HAP-1 (cell line): Measurements from ENCODE around the gene PCDHGA8.
"Not testable (repeated sequence)": the region's sequence is repeated elsewhere in the genome, so short reads cannot be mapped to it uniquely, and the experiment has no call there.

ENCODE experiments used
- DNase-seq, 2 experiments: peaks; one replicate each; pipeline ENCODE4 v3.0.0-alpha.2; 2016 to 2020; ENCODE audit warnings: low spot score in 2 of 2
- H3K27me3 ChIP-seq: fragments of 250-450 bp; sonication (Bioruptor Pico); 2 replicates; pipeline ENCODE4 v1.5.1; 2020; ENCODE audit warnings: low read depth, mild to moderate bottlenecking, moderate library complexity
- H3K36me3 ChIP-seq: fragments of 250-450 bp; sonication (Bioruptor Pico); replicated peaks from 2 replicates; pipeline ENCODE4 v1.5.1; 2020; ENCODE audit warnings: mild to moderate bottlenecking
- H3K4me1 ChIP-seq: fragments of 250-450 bp; sonication (Bioruptor Pico); 2 replicates; pipeline ENCODE4 v1.5.1; 2020; ENCODE audit warnings: mild to moderate bottlenecking
- H3K4me3 ChIP-seq: fragments of 250-450 bp; sonication (Bioruptor Pico); 2 replicates; pipeline ENCODE4 v1.5.1; 2020; ENCODE audit warnings: mild to moderate bottlenecking, moderate library complexity
- H3K9me3 ChIP-seq: fragments of 250-450 bp; sonication (Bioruptor Pico); 2 replicates; pipeline ENCODE4 v1.5.1; 2020; ENCODE audit warnings: mild to moderate bottlenecking, moderate library complexity
- in situ Hi-C: fragments of 300-500 bp; cut with MboI; formaldehyde crosslinking; loops from 3 replicates; pipeline ENCODE4 v1.14.3; 2020; ENCODE audit warnings: low sequenced_read_pairs, inconsistent platforms, mixed read lengths

PCDHGA8 gene

DNA sequence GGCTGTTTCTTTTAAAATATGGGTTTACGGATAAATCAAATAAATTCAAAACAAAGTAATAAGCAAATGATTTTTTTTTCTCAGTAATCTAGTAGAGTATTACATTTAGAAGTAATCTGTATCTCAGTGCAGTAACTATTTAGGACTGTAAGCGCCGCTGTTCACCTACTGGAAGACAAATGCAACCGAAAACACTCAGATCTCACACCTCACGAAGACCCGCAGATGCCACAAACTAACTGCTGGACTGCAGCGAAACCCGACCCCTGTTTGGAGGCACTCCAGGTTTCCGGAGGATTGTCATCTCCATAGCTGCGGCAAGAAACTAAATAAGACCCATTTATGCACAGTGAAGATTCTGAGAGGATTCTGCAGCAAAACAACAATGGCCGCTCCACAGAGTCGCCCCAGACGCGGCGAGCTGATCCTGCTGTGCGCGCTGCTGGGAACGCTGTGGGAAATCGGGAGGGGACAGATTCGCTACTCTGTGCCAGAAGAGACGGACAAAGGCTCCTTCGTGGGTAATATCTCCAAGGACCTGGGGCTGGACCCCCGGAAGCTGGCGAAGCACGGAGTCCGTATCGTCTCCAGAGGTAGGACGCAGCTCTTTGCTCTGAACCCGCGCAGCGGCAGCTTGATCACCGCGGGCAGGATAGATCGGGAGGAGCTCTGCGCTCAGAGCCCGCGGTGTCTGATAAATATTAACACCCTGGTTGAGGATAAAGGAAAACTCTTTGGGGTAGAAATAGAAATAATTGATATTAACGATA, at the start of gene PCDHGA8:
PCDHGA8 (plus strand) TSS at position 205 of the 770 bp plus-strand sequence; CDS start at position 386, 181 bp downstream.
- Histone ChIP-seq H3K36me3 (no peaks in the 10 kb centered on the region), H3K4me3 (no peak within 1 kb of the TSS), H3K9me3 (no peaks in the 10 kb centered on the region), H3K27me3 (no peaks in the 10 kb centered on the region), H3K4me1 (no peaks in the 10 kb centered on the region)
- DNase-seq, result no peak
- in situ Hi-C loops, result no loop called here

DNA sequence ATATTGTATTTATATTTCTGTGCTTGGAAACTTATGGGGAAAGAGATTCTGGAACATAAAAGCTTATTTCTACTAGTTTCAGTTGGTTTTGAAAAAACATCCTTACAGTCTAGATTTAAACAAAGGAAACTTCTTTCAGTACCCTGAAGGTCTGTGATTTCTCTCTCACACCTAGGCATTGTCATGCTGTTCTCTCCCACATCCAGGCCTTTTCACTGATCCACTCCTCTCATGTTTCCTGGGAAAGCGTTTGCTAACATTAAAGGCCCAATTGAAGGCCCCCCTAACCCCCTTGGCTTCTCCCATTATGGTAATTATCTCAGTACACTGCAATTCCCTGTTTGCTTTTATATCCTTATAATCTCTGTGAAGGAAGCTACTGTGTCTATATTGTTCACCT, 49.7 kb upstream of the PCDHGA8 start:
- Histone ChIP-seq H3K9me3 (no peaks in the 10 kb centered on the region), H3K36me3 (no peaks in the 10 kb centered on the region), H3K27me3 (no peaks in the 10 kb centered on the region), H3K4me1 (no peaks in the 10 kb centered on the region), H3K4me3 (no peak overlapping the region)
- DNase-seq, result no peak
- in situ Hi-C loops, result no loop called here

DNA sequence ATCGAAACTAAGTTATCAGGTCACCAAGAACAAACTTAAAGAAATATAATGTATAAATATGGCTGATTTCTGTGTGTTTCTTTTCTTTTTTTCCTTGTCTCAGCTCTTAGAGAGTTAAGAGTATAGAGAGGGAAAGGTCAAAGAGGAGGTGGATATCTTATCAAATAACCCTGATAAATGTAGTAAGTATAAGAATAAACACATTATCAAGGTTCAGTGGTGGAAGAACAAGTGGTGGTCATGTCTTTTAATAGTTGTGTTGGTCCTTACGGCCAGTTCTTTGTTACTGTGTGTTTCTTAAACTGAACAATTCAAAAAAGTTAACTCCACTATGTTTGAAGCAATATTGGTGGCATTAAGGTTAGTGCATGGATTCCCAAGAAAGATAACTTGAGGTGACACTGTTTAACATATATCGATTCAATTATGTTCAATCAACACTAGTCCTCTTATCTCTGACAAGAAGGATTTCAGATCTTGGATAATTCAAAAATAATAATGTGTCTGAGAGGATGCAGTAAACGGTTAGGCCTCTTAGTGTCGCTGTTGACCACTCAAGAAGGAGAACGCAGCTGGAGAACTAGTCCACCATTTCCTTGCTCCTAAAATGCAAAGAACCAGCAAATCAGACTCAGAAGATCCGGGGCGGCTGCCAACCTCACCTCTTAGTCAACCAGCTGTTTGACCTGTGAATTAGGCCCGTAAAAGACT, 49.0 kb upstream of the PCDHGA8 start, which contains the start of gene PCDHGA3:
PCDHGA3 (plus strand) TSS at position 588 of the 711 bp plus-strand sequence. CDS start 205 bp downstream, outside the sequence.
- H3K4me3 ChIP-seq, result no peak within 1 kb of the TSS
- no peaks in the 10 kb centered on the region for H3K27me3 ChIP-seq
- no peaks in the 10 kb centered on the region for H3K36me3 ChIP-seq
- no peaks in the 10 kb centered on the region for H3K9me3 ChIP-seq
- no peak for DNase-seq
- H3K4me1 ChIP-seq, result no peaks in the 10 kb centered on the region
- in situ Hi-C loops, result no loop called here

DNA sequence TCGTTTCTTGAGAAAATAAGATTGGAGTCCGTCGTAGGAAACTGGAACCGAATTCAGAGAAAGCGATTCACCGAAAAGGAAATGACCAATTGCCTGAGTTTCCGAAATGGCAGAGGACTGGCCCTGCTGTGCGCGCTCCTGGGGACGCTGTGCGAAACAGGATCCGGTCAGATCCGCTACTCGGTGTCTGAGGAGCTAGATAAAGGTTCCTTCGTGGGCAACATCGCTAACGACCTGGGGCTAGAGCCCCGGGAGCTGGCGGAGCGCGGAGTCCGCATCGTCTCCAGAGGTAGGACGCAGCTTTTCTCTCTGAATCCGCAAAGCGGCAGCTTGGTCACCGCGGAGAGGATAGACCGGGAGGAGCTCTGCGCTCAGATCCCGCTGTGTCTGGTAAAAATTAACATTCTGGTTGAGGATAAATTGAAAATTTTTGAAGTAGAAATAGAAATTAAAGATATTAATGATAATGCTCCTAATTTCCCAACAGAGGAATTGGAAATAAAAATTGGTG, 48.4 kb upstream of the PCDHGA8 start:
- Histone ChIP-seq H3K36me3 (no peaks in the 10 kb centered on the region), H3K9me3 (no peaks in the 10 kb centered on the region), H3K4me1 (no peaks in the 10 kb centered on the region), H3K27me3 (no peaks in the 10 kb centered on the region), H3K4me3 (no peak overlapping the region)
- in situ Hi-C loops, result no loop called here
- DNase-seq, result no peak

DNA sequence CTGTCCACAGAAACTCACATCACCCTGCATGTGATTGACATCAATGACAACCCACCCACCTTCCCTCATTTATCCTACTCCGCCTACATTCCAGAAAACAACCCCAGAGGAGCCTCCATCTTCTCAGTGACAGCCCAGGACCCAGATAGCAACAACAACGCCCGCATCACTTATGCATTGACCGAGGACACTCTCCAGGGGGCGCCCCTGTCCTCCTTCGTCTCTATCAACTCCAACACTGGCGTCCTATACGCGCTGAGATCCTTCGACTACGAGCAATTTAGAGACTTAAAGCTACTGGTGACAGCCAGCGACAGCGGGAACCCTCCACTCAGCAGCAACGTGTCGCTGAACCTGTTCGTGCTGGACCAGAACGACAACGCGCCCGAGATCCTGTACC, 47.1 kb upstream of the PCDHGA8 start:
- Histone ChIP-seq H3K9me3 (no peaks in the 10 kb centered on the region), H3K4me1 (no peaks in the 10 kb centered on the region), H3K27me3 (no peaks in the 10 kb centered on the region), H3K4me3 (no peak overlapping the region), H3K36me3 (no peaks in the 10 kb centered on the region)
- in situ Hi-C loops, result no loop called here
- no peak for DNase-seq

DNA sequence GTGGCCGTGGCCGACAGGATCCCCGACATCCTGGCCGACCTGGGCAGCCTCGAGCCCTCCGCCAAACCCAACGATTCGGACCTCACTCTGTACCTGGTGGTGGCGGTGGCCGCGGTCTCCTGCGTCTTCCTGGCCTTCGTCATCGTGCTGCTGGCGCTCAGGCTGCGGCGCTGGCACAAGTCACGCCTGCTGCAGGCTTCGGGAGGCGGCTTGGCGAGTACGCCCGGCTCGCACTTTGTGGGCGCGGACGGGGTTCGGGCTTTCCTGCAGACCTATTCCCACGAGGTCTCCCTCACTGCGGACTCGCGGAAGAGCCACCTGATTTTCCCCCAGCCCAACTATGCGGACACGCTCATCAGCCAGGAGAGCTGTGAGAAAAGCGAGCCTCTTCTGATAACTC, 46.4 kb upstream of the PCDHGA8 start:
- DNase-seq, in situ Hi-C loops, H3K9me3 ChIP-seq: not testable (repeated sequence)

DNA sequence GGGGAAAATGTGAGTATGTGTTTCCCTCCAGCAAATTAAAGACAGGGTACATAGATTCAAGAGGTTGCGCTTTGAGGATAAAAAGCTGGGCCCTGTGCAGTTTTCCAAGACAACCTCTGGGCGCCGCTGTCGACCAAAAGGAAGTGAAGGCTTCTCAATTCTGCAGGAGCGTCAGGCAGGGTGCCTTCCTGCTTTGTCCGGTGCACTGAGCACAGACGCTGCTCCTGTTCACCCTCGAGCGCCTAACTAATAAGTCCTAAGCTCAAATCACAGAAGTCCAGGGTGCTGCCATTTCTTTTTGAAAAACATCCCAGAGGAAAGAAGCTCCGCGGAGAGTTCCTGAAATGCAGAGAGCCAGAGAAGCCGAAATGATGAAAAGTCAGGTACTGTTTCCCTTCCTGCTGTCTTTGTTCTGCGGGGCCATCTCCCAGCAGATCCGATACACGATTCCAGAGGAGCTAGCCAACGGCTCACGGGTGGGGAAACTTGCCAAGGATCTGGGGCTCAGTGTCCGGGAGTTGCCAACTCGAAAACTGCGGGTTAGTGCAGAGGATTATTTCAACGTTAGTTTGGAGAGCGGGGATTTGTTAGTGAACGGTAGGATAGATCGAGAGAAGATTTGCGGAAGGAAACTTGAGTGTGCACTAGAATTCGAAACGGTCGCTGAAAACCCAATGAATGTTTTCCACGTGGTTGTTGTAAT, 42.4 kb upstream of the PCDHGA8 start, which contains the start of gene PCDHGB1:
PCDHGB1 (plus strand) TSS at position 183 of the 703 bp plus-strand sequence; CDS start at position 345, 162 bp downstream.
- in situ Hi-C loops, result loop anchor here (10.0 kb wide), 1 partner anchor 215 kb away; no protein-coding TSS in a partner anchor
- DNase-seq, result peak; percentile 40 to 74
- H3K36me3 ChIP-seq, result no peaks in the 10 kb centered on the region
- no peaks in the 10 kb centered on the region for H3K9me3 ChIP-seq
- no peaks in the 10 kb centered on the region for H3K27me3 ChIP-seq
- no peak within 1 kb of the TSS for H3K4me3 ChIP-seq
- H3K4me1 ChIP-seq, result no peaks in the 10 kb centered on the region

More for the DNA sequence above, 46.4 kb upstream of the PCDHGA8 start:
- H3K27me3 ChIP-seq, H3K4me3 ChIP-seq, H3K36me3 ChIP-seq, H3K4me1 ChIP-seq: not testable (repeated sequence)

DNA sequence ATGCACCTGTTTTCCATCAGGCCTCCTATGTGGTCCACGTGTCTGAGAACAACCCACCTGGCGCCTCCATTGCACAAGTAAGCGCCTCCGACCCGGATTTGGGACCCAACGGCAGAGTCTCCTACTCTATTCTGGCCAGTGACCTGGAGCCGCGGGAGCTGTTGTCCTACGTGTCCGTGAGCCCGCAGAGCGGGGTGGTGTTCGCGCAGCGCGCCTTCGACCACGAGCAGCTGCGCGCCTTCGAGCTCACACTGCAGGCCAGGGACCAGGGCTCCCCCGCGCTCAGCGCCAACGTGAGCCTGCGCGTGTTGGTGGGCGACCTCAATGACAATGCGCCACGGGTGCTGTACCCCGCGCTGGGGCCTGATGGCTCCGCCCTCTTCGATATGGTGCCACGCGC, 40.8 kb upstream of the PCDHGA8 start:
- H3K4me3 ChIP-seq, result no peak overlapping the region
- no peaks in the 10 kb centered on the region for H3K9me3 ChIP-seq
- H3K36me3 ChIP-seq, result no peaks in the 10 kb centered on the region
- in situ Hi-C loops, result loop anchor here (10.0 kb wide), 1 partner anchor 213 kb away; no protein-coding TSS in a partner anchor
- no peak for DNase-seq
- no peaks in the 10 kb centered on the region for H3K4me1 ChIP-seq
- no peaks in the 10 kb centered on the region for H3K27me3 ChIP-seq

DNA sequence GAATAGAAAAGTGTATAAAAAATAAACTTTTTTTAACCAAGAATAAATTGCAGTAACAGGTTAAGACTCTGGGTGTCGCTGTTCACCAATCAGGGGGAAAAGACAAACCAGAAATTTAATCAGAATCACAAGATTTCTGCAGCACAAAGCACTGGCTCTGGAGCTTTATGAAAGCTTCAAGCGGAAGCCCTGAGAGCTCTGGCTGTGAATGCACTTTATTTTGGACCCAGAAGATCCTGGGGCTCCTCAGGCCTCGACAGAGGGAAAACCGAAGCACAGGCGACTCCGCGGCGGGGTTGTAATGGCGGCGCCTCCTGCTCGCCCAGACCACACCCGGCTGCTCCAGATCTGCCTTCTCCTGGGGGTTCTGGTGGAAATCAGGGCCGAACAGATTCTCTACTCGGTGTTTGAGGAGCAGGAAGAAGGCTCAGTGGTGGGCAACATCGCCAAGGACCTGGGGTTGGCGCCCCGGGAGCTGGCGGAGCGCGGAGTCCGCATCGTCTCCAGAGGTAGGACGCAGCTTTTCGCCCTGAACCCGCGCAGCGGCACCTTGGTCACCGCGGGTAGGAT, 37.4 kb upstream of the PCDHGA8 start, which contains the start of gene PCDHGA4:
PCDHGA4 (plus strand) TSS at position 122 of the 570 bp plus-strand sequence; CDS start at position 209, 87 bp downstream.
- no peak within 1 kb of the TSS for H3K4me3 ChIP-seq
- DNase-seq, result no peak
- H3K27me3 ChIP-seq, result no peaks in the 10 kb centered on the region

DNA sequence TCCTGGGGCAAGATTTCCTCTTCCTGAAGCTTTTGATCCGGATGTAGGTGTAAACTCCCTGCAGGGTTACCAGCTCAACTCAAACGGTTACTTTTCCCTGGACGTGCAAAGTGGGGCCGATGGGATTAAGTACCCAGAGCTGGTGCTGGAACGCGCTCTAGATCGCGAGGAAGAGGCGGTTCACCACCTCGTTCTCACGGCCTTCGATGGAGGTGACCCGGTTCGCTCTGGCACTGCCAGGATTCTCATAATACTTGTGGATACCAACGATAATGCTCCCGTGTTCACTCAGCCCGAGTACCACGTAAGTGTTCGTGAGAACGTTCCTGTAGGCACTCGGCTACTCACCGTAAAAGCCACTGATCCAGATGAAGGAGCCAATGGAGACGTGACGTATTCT, 36.8 kb upstream of the PCDHGA8 start:
- Histone ChIP-seq H3K9me3 (no peaks in the 10 kb centered on the region), H3K4me1 (no peaks in the 10 kb centered on the region), H3K4me3 (no peak overlapping the region), H3K36me3 (no peaks in the 10 kb centered on the region), H3K27me3 (no peaks in the 10 kb centered on the region)
- in situ Hi-C loops, result loop anchor here (10.0 kb wide), 1 partner anchor 209 kb away; no protein-coding TSS in a partner anchor
- no peak for DNase-seq

More for the DNA sequence above, 37.4 kb upstream of the PCDHGA8 start, which contains the start of gene PCDHGA4:
- Histone ChIP-seq H3K9me3 (no peaks in the 10 kb centered on the region), H3K4me1 (no peaks in the 10 kb centered on the region), H3K36me3 (no peaks in the 10 kb centered on the region)
- in situ Hi-C loops, result loop anchor here (10.0 kb wide), 1 partner anchor 210 kb away; no protein-coding TSS in a partner anchor

DNA sequence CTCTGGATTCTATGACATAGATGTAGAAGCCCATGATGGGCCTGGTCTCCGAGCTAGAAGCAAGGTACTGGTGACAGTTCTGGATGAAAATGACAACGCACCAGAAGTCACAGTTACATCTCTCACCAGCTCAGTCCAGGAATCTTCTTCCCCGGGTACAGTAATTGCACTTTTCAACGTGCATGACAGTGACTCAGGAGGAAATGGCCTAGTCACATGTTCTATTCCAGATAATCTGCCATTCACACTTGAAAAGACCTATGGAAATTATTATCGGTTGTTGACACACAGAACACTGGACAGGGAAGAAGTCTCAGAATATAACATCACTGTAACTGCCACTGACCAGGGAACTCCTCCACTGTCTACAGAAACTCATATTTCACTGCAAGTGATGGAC, 36.3 kb upstream of the PCDHGA8 start:
- Histone ChIP-seq H3K4me3 (no peak overlapping the region), H3K9me3 (no peaks in the 10 kb centered on the region), H3K36me3 (no peaks in the 10 kb centered on the region), H3K4me1 (no peaks in the 10 kb centered on the region), H3K27me3 (no peaks in the 10 kb centered on the region)
- in situ Hi-C loops, result loop anchor here (10.0 kb wide), 1 partner anchor 209 kb away; no protein-coding TSS in a partner anchor
- DNase-seq, result no peak

DNA sequence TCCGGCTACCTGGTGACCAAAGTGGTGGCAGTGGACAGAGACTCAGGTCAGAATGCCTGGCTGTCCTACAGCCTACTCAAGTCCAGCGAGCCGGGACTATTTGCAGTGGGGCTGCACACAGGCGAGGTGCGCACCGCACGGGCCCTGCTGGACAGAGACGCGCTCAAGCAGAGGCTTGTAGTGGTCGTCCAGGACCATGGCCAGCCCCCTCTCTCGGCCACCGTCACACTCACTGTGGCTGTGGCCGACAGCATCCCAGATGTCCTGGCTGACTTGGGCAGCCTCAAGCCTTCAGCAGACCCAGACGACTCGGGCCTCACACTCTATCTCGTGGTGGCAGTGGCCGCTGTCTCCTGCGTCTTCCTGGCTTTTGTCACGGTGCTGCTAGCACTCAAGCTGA, 35.5 kb upstream of the PCDHGA8 start:
- no peak for DNase-seq
- no peak overlapping the region for H3K4me3 ChIP-seq
- H3K4me1 ChIP-seq, result no peaks in the 10 kb centered on the region
- H3K36me3 ChIP-seq, result no peaks in the 10 kb centered on the region
- no peaks in the 10 kb centered on the region for H3K27me3 ChIP-seq
- in situ Hi-C loops, result loop anchor here (10.0 kb wide), 1 partner anchor 208 kb away; no protein-coding TSS in a partner anchor
- no peaks in the 10 kb centered on the region for H3K9me3 ChIP-seq
